DMS 273 (cell line): ENCODE results near the gene JMJD8.

Experiments
- DNase-seq: peaks from one replicate; lab custom pipeline; 2025; ENCODE audit not compliant: unreplicated experiment; lab: John Stamatoyannopoulos, UW

Gene JMJD8

GRCh38 chr16:722835-723633 lies 38.9 kb upstream of the JMJD8 start:
- no peak for DNase-seq

GRCh38 chr16:721765-722540 lies 37.8 kb upstream of the JMJD8 start:
- peak; percentile 52 for DNase-seq

GRCh38 chr16:720990-721764 lies 37.0 kb upstream of the JMJD8 start, which contains the start of gene ANTKMT:
Gene ANTKMT (plus strand): TSS chr16:721146. CDS start chr16:721275, 129 bp downstream.
- DNase-seq, result peak; percentile 95

GRCh38 chr16:720447-720989 lies 36.4 kb upstream of the JMJD8 start:
- DNase-seq, result peak; percentile 96

GRCh38 chr16:719815-720446 lies 35.8 kb upstream of the JMJD8 start:
- peak; percentile 72 for DNase-seq

DNA sequence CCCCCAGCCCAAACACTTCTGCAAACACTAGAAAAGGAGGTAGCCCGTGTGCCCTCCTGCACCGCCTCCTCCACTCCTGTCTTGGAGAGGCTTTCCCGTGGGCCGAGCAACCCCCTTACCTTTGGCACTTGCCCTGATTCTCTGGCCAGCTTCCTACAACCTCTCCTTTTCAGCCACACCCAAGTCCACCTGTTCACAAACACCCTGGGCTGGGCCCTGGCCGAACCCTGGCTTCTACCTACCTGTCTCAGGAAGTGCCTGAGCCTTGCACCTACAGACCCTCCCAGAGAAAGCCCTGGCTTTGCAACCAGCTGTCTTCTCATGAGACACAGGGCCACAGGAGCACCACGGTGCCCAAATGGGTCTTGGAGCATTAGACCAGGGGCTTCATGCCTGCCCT lies 34.8 kb upstream of the JMJD8 start:
- no peak for DNase-seq

DNA sequence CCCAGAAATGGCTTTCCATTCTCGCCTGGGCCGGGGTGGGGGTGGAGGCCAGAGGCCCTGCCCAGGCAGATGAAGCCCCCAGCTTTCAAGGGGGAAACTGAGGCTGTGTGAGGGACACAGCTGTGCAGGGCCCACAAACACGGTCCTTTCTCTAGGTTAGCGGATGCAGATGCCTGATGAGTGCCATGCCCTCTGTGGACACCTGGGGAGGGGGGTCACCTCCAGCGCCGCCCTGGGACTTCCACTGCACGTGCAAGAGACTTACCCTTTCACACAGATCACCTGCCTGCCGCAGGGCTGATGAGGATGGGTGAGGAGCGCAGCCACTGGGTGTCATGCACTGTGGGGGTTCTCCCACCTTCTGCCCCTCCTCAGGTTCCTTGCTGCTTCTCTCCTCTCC lies 34.3 kb upstream of the JMJD8 start:
- no peak for DNase-seq

DNA sequence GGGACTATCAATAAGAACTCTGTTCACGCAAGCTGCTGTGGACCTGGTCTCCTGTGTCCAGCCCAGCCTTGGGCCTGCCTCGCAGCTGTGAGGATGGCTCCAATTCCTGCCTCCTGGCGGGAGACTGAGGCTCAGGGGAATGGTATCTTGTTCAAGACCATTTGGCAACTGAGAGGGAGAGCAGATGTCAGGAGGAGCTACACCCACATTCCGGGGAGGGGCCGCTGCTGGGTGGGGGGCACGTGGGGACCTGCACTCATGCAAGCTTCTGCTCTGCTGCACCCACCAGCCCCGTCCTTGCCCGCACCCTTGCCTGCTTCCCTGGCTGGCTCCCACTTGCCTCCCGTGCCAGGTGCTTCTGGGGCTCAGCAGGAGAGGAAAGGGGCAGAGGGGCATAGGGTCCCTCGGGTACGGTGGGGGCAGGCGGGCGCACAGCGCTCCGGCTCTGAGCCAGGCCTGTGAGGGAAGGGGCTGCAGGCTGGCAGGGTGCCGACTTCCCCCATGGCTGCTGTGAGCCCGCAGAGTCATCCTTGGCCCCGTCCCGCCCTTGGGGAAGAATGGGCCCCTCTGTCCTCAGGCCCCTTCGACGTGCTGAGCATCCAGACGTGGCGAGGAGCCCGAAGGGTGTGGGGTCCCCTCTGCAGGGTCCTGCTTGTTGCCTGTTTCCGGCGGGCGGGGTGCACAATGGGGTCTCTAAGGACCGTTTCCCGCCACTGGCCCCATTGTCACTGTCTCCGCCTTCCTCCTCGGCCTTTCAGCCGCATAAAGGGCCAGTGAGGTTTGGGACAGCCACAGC lies 33.5 kb upstream of the JMJD8 start:
- no peak for DNase-seq

DNA sequence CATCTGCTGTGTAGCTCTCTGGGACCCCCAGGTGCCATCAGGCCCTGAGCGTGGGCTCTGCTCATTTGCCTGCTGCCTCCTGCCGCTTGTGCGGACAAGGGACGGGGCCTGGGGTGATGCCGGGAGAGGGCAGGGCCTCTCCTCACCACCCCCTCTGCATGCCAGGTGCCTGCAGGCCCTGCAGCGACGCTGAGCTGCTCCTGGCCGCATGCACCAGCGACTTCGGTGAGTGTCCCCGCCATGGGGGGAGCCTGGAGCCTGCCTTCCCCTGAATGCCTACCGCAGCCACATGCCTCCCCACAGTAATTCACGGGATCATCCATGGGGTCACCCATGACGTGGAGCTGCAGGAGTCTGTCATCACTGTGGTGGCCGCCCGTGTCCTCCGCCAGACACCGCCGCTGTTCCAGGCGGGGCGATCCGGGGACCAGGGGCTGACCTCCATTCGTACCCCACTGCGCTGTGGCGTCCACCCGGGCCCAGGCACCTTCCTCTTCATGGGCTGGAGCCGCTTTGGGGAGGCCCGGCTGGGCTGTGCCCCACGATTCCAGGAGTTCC lies 32.7 kb upstream of the JMJD8 start:
- DNase-seq, result no peak

DNA sequence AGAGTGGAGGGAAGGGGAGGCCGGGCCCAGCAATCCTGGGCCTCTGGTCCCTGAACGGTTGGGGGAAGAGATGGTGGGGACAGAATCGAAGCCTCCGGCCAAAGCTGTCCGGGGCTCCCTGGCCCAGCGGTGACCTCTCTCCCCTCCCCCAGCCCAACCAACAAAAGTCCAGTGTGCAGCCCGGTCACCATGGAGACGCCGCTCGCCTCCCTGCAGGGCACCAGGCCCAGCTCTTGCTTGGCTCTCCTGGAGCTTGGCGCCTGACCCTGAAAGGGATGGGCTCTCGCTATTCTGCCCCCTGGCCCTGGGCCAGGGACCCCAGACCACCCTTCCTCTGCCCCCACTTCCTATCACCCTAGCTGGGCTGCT lies 32.0 kb upstream of the JMJD8 start:
- DNase-seq, result peak; percentile 74

GRCh38 chr16:715477-716199 lies 31.5 kb upstream of the JMJD8 start:
- DNase-seq, result peak; percentile 77

- peak; percentile 96 for DNase-seq
These were observed 30.7 kb upstream of the JMJD8 start, which contains the start of gene METRN for GRCh38 chr16:714558-715476. Gene METRN (plus strand): TSS chr16:715118. CDS start chr16:715290, 172 bp downstream.

DNA sequence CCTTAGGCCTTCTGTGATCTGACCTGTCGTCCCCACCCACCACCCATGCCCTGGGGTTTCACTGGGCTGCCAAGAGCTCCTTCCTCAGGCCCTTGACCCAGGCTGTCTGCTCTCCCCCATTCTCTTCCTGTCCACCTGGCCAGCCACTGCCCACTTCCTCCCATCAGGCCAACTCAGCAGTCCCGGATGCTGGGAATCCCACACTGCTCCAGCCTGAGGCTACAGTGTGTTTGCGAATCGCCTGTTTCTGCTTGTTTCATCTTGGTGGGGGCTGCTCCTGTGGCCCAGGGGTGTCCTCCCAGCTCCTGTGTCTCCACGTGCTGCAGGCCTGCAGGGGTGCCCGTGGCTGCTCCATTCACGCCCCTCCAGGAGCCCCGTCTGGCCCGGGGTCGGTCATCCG lies 29.9 kb upstream of the JMJD8 start:
- DNase-seq, result no peak

DNA sequence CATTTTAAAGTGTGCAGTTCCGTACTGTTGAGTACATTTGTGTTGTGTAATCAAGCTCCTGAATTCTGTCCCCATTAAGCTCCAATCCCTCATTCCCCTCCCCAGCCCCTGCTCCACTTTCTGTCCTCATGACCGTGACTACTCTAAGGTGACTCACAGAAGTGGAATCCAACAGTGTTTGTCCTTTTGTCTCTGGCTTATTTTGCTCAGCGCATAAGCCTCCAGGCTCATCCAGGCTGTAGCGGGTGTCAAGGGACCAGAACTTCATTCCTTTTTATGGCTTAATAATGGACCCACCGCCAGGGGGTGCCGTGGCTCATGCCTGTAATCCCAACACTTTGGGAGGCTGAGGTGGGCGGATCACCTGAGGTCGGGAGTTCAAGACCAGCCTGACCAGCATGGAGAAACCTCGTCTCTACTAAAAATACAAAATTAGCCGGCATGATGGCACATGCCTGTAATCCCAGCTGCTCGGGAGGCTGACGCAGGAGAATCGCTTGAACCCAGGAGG lies 28.7 kb upstream of the JMJD8 start:
- peak; percentile 84 for DNase-seq

DNA sequence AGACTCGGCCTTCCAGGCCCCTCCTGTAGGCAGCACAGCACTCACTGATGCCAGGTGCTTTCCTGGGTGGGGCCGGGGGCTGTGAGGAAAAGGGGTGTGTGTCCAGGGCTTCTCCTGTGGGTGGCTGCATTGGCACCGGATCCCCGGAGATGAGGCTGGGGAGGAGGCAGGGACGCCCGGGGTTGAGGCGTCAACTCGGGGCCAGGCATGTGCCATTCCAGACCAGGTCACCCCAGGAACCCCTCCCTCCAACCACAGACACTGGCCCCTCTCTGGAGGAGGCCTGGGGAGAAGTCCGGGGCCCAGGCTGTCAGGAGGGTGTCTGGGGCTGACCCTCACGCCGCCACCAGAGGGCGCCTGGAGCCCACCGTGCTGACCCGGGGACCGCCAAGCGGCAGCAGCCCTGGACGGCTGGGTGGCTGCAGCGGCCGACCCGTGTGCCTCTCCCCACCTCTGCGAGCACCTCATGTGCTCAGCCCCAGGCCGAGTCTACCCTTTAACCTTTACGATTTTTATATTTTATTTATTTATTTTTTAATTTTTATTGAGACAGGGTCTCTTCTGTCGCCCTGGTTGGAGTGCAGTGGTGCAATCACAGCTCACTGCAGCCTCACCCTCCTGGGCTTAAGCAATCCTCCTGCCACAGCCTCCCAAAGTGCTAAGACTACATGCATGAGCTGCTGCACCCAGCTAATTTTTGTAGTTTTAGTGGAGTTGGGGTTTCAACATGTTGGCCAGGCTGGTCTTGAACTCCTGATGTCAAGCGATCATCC lies 27.6 kb upstream of the JMJD8 start:
- DNase-seq, result peak; percentile 85

DNA sequence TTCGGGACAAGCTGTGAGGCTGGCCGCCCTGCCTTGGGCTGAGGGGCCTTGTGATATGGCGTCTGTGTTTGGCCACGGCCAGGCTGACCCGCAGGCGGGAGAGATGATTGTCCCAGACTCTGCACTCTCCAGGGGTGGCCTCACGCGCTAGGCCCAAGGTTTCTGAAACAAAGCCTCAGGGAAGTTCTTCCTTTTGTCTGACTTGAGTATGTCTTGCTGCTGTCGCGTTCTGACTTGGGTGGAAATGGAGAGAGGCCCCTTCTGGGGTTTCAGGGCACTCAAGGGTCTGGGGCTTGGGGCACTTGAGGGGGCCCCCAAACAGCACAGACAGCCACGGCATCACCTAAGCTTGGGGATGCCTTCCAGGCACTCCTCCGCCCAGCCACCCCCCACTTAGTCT lies 26.9 kb upstream of the JMJD8 start:
- no peak for DNase-seq
